G401 (cell line): ENCODE data around the gene ARMH3. TPM values are rescaled to one million over a fixed set of nuclear protein-coding genes. Genes with fewer than 3 reads are reported as not detected.
A peak's percentile ranks its signal among the peaks of the same experiment; 100 is the strongest.

ENCODE experiments used
- DNase-seq: peaks from one replicate; pipeline ENCODE4 v3.0.0-alpha.2; 2015; ENCODE audit warnings: low spot score
- in situ Hi-C: cut with HindIII; loops from 2 replicates; pipeline ENCODE4 v1.10.0; 2016; ENCODE audit warnings: low sequenced_read_pairs, mixed read lengths
- total RNA-seq: library from RNA; depleted of rRNA; stranded (reverse); fragments of >200 nt; shearing (Covaris generic); gene quantifications from 2 replicates; pipeline ENCODE4 v1.2.3, GENCODE V29; 2014

Gene ARMH3
- total RNA-seq, 1 experiment from 2014 or later: 15.3 TPM

GRCh38 chr10:101845893-101846292, 210.1 kb downstream of the ARMH3 start:
- in situ Hi-C loops: no loop called here
- no peak for DNase-seq

- DNase-seq: peak; percentile 27
These were observed 212.6 kb downstream of the ARMH3 start, which contains the start of gene KCNIP2 for GRCh38 chr10:101843032-101844021. Gene KCNIP2 (minus strand): TSS chr10:101843800. CDS start chr10:101843568, 232 bp downstream.

GRCh38 chr10:101841826-101842225, 214.1 kb downstream of the ARMH3 start:
- peak; percentile 14 for DNase-seq
- in situ Hi-C loops: no loop called here

More at GRCh38 chr10:101843032-101844021, 212.6 kb downstream of the ARMH3 start, which contains the start of gene KCNIP2:
- in situ Hi-C loops: no loop called here

- in situ Hi-C loops: no loop called here
- peak; percentile 86 for DNase-seq
These were observed 215.1 kb downstream of the ARMH3 start for GRCh38 chr10:101840741-101841453.

- in situ Hi-C loops: no loop called here
These were observed 215.8 kb downstream of the ARMH3 start for GRCh38 chr10:101840102-101840684.

GRCh38 chr10:101839416-101840063, 216.4 kb downstream of the ARMH3 start:
- in situ Hi-C loops: no loop called here
- peak; percentile 46 for DNase-seq

More at GRCh38 chr10:101840102-101840684, 215.8 kb downstream of the ARMH3 start:
- DNase-seq: peak; percentile 49

- peak; percentile 53 for DNase-seq
- in situ Hi-C loops: no loop called here
These were observed 217.0 kb downstream of the ARMH3 start for GRCh38 chr10:101839002-101839401.

GRCh38 chr10:101838416-101838970, 217.5 kb downstream of the ARMH3 start:
- peak; percentile 83 for DNase-seq
- in situ Hi-C loops: no loop called here

- in situ Hi-C loops: no loop called here
These were observed 218.2 kb downstream of the ARMH3 start for GRCh38 chr10:101837748-101838147.

GRCh38 chr10:101835362-101835761, 220.6 kb downstream of the ARMH3 start:
- in situ Hi-C loops: no loop called here
- DNase-seq: no peak

More at GRCh38 chr10:101837748-101838147, 218.2 kb downstream of the ARMH3 start:
- no peak for DNase-seq

- in situ Hi-C loops: no loop called here
- no peak for DNase-seq
These were observed 221.6 kb downstream of the ARMH3 start for GRCh38 chr10:101834341-101834740.

- DNase-seq: no peak
- in situ Hi-C loops: no loop called here
These were observed 222.5 kb downstream of the ARMH3 start for GRCh38 chr10:101833466-101833865.

GRCh38 chr10:101832325-101832771, 223.6 kb downstream of the ARMH3 start:
- in situ Hi-C loops: no loop called here
- DNase-seq: no peak

- in situ Hi-C loops: no loop called here
- no peak for DNase-seq
These were observed 224.7 kb downstream of the ARMH3 start for GRCh38 chr10:101831169-101831811.

GRCh38 chr10:101830322-101831168, 225.4 kb downstream of the ARMH3 start:
- in situ Hi-C loops: no loop called here
- DNase-seq: no peak

GRCh38 chr10:101829561-101830315, 226.2 kb downstream of the ARMH3 start:
- no peak for DNase-seq
- in situ Hi-C loops: no loop called here
